ENCODE measurements around the gene PER2. TPM values are rescaled to one million over a fixed set of nuclear protein-coding genes. Genes with fewer than 3 reads are reported as not detected.

Gene PER2
- total RNA-seq, 4 donors from 2014 or later: 6.2 to 28.0 (median 12.0) TPM

GRCh38 chr2:238203094-238203972 lies 85.1 kb downstream of the PER2 start, which contains the start of gene ILKAP:
Gene ILKAP, minus strand, starts transcription at chr2:238203695. Its CDS starts 142 bp downstream, at chr2:238203553.
- peak within 1 kb of the TSS; percentile 90 to 99 (median 98) for H3K27ac ChIP-seq
- peak within 1 kb of the TSS; percentile 75 to 97 (median 94) for H3K4me3 ChIP-seq
- no peaks in the 10 kb centered on the region for H3K36me3 ChIP-seq
- 1% methylated on average over 18 of the region's 126 CpGs; no CpG with 5 or more reads in 1 of the 2 donors for WGBS, 2 donors
- peaks cover 33 to 51% (median 34%) of the 10 kb centered on the region in 3 donors for H3K4me1 ChIP-seq
- H3K27me3 ChIP-seq: peaks cover 0 to 6% (median 0%) of the 10 kb centered on the region in 4 donors
- DNase-seq: peak; percentile 42
- TF ChIP-seq CTCF (IDR thresholded peaks at IDR 0.05) (no peak), POLR2A (IDR thresholded peaks at IDR 0.05) (peak in 2 of 4 donors; percentile 84 to 88)
- intact Hi-C loops (cut with DNase I): no loop called here
- H3K9me3 ChIP-seq: no peaks in the 10 kb centered on the region

GRCh38 chr2:238202326-238203093 lies 85.9 kb downstream of the PER2 start:
- 10% methylated on average over 17 to 26 of the region's 27 CpGs for WGBS, 2 donors
- Histone ChIP-seq H3K27me3 (peaks cover 0 to 3% (median 0%) of the 10 kb centered on the region in 4 donors), H3K4me1 (peaks cover 33 to 57% (median 34%) of the 10 kb centered on the region in 3 donors), H3K4me3 (peak overlapping the region; percentile 75 to 97 (median 94)), H3K9me3 (no peaks in the 10 kb centered on the region), H3K36me3 (no peaks in the 10 kb centered on the region), H3K27ac (peak overlapping the region; percentile 88 to 99 (median 98))
- TF ChIP-seq POLR2A (IDR thresholded peaks at IDR 0.05) (no peak), CTCF (IDR thresholded peaks at IDR 0.05) (no peak)
- no peak for DNase-seq
- intact Hi-C loops (cut with DNase I): no loop called here

Other genes starting within 250 kb of the PER2 start
- 10 to 100 TPM in 2 of 4 donors, 1 to 10 TPM in 2; 3.0 to 14.0 (median 11.4) TPM for gene SCLY, start 227.6 kb downstream of the PER2 start, total RNA-seq
- gene ESPNL, start 188.3 kb downstream of the PER2 start, total RNA-seq: 1 to 10 TPM in 1 of 4 donors, under 1 TPM in 2, not detected in 1; 0.04 to 1.3 (median 0.88) TPM
- gene KLHL30, start 149.9 kb downstream of the PER2 start, total RNA-seq: under 1 TPM in 3 of 4 donors, not detected in 1; 0.09 to 0.38 (median 0.18) TPM
- under 1 TPM in 1 of 4 donors, not detected in 3; 0.19 TPM for gene ERFE, start 129.6 kb downstream of the PER2 start, total RNA-seq
- 10 to 100 TPM; 13.3 to 38.3 (median 20.7) TPM for gene ILKAP, start 84.9 kb downstream of the PER2 start, total RNA-seq
- gene HES6, start 48.6 kb downstream of the PER2 start, total RNA-seq: 1 to 10 TPM; 3.1 to 5.1 (median 4.2) TPM
- 10 to 100 TPM in 1 of 4 donors, 1 to 10 TPM in 3; 5.4 to 13.5 (median 9.8) TPM for gene TRAF3IP1, start 31.9 kb upstream of the PER2 start, total RNA-seq
- gene ASB1, start 138.3 kb upstream of the PER2 start, total RNA-seq: 10 to 100 TPM in 1 of 4 donors, 1 to 10 TPM in 3; 3.9 to 17.7 (median 8.9) TPM

Measured in esophagus squamous epithelium (tissue), 5 donors.